HG02623 (cell line): ENCODE measurements around the gene TDO2.
"Not testable (repeated sequence)": the region's sequence is repeated elsewhere in the genome, so short reads cannot be mapped to it uniquely, and the experiment has no call there.

Experiments
- ATAC-seq: cut with Tn5 transposase; IDR thresholded peaks from one replicate; pipeline ENCODE4 v1.9.1; 2021; ENCODE audit warnings: moderate library complexity; ENCODE audit not compliant: unreplicated experiment

TDO2 gene

DNA sequence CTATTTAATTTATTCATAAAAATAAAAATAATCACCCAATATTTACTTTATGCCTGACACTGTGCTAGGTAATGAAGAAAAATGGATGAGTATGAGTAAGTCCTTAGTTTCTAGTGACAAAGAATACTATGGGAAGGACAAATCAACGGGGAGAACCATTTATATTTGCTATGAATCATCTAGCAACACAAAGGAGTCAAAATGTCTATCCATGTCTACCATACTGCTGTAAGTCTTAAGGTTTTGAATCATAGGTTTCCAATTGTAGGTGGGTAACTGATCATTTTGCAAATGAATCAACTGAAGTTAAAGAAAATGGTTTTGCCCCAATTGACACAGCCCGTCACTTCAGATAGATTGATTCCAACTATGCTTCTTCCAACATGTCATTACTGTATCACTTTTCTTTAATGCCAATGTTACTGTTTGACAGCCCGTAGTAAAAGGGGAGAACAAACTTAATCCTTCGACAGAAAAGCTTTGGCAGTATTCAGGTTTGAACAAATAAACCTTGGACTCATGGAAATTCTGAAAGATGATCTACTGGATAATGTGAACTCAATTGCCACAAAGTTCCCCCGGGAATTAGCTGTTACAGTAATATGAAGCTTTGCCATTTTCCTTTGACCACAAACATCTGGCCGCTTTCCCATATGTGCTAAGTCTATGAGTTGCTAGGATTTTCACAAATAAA is 3.2 kb downstream of the TDO2 start:
- no peak for ATAC-seq

DNA sequence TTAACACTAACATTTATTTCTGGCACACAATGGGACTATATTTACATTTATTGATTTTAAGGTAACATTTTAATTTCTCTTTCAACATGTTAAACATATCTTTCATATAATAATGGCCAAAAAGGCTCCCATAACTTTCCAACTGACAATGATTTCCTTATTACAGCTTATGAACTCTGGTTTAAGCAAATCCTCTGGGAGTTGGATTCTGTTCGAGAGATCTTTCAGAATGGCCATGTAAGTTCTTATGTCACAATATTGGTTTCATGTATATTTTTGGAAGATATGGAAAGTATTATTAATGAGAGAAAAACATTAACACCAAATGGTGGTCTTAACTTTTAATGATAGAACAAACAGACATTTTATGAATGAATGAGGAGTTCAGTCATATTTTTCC is 4.1 kb downstream of the TDO2 start:
- no peak for ATAC-seq

DNA sequence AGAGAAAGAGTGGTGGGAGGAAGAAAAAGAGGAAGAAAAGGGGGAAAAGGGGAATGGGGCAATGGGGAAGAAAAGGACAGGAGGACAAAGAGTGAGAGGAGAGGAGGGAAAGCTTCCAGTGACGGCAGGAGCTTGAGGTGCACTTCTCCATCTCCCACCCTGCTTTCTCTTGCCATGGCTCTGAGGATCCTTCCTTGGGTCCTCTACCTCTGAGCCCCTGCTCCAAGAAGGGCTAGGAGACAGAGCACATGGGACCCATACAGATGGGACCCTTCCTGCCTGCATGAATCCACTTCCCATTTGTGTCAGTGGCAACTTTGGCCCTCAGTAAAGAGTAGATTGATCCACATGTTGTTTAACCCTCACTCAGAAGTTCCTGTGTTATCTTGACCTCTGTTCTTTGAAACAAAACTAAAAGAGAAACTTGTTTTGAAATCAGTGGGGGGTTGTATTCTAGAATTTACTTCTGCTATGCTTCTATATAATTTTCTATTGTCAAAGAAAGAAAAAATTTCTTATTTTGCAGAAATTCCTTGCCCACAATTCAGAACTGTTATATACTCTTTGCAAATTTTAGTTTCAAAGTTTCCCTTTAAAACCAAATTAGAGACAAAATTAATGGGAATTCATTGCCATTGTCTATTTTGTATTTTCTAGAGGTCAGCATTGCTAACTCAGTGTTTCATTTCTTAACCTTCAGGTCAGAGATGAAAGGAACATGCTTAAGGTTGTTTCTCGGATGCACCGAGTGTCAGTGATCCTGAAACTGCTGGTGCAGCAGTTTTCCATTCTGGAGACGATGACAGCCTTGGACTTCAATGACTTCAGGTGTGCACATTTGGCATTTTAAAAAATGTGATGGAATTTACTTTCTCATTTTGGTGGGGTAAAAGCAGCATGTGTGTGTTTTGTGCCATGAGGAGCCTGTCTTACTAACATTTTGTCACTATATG is 5.0 kb downstream of the TDO2 start:
- peak; percentile 59 for ATAC-seq

DNA sequence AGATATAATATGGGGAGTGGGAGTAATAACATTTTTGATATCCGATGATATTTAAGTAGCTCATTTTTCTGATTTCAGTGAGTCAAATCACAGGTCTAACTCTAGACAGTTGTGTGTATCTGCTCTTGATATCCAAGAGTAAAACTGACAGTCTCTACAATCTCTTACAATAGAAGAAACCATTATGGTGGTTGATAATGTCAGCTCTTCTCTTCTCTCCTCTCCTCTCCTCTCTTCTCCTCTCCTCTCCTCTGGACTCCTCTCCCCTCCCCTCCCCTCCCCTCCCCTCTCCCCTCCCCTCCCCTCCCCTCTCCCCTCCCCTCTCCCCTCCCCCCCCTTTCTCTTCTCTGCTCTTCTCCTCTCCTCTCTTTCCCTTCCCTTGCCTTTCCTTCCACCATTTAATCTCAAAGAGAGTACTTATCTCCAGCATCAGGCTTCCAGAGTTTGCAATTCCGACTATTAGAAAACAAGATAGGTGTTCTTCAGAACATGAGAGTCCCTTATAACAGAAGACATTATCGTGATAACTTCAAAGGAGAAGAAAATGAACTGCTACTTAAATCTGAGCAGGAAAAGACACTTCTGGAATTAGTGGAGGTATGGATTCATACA is 6.2 kb downstream of the TDO2 start:
- ATAC-seq: no peak

DNA sequence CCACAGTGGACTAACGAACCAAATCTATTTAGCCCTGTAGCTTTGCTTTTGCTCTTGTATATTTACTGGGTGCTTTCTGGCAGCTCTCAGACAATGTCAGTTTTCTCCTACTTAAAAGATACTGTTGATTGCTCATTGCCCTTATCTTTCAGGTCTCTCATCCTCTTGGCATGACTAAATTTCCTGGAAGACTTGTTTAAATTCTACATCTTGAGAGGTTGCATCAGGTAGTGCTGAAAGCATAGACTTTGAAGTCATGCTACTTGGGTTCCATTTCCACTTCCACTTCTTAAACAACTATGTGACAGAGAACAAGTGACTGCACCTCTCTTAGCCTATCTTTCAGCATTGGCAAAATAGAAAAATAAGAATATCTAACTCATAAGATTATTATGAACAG is 8.4 kb downstream of the TDO2 start:
- no peak for ATAC-seq

DNA sequence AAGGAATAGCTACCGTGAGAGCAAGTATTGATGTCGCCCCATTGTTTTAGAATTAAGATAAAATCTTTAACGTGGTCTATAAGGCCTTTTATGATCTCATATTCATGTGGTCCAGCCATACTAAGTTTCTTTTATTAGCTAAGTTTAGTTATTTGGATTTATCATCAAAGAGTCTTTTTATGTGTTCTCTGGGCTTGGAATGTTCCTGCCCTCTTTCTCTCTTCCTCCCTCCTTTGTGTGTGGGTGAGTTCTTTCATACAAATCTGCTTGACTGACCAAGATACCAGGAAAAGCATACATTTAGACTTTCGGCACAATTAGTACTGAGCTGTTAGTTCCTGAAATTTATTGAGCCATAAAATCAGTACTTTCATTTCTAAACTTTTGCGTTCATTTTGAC is 11.3 kb downstream of the TDO2 start:
- no peak for ATAC-seq

DNA sequence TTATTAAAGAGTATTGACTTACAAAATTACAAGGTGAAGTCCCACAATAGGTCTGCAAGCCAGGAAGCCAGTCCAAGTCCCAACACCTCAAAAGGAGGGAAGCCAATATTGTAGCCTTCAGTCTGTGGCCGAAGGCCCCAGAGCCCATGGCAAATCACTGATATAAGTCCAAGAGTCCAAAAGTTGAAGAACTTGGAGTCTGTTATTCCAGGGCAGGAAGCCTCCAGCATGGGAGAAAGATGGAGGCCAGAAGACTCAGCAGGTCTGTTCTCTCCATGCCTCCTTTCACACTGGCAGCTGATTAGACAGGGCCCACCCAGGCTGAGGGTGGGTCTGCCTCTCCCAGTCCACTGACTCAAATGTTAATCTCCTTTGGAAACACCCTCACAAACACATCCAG is 18.1 kb downstream of the TDO2 start:
- no peak for ATAC-seq

DNA sequence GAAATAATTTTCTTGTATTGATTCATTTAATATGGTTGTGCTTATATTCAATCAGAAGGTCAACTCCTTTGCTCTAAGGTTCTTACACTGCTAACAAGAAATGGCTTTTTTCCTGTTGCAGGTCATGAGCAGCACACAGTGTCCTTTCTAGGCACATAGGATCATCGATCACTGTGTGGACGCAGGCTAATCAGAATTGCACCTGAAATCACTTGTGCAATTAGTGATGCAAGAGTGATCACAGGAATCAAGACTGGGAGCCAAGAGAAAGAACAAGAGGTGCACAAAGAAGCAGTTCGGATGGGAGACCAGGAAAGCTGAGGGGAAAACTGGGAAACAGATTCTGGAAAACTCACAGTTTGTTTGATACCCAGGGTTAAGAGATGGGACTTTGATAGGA is 21.1 kb downstream of the TDO2 start:
- ATAC-seq: no peak

DNA sequence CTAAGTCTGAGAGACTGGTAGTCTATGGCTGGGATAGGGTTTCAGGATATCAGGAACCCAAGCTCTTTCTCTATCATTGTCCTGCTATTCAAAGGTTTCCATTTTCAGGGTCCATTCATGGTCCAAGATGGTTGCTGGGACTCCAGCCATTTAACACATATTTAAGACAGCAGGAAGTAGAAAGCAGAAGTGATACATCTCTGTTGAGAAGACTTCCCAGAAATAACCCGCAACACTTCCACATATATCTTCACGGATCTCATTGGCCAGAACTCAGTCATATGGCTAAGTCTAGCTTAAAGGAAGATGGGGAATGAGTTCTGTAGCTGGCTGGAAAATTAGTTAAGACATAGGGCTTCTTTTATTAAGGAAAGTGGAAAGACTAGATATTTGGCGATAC is 26.3 kb downstream of the TDO2 start:
- ATAC-seq: peak; percentile 55

DNA sequence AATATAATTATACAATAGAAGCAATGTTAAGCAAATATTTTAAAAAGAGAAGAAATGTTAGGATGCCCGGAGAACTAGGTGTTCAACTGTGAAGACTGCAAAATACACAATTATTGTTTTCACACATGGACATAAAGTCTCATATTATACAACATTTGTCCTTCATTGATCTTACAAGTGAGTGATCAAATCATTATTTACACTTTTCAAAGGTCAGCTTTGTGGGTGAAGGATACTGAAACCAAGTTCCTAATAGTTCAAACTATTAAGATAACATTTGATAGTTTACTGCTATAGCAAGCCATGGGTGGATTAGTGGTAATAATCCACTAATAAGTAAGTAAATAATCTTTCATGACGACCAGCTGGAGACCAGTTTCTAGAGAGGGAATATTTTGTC is 26.8 kb downstream of the TDO2 start:
- ATAC-seq: no peak

DNA sequence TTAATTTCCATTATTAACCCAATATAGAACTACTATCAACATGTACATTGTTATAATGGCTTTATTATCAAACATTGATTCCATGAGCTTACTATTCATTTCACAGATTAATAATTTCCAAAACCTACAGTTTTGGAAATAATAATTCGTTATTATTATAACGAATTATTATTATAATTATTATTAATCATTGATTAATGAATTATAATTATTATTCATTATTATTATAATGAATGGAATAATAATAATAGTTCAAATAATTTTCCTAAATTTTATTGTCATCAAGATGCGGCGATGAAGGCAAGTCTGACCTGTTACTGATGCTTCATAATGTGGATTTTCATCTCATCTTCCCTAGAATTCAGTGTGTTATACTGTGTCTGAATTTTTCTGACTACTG is 28.1 kb downstream of the TDO2 start:
- no peak for ATAC-seq

DNA sequence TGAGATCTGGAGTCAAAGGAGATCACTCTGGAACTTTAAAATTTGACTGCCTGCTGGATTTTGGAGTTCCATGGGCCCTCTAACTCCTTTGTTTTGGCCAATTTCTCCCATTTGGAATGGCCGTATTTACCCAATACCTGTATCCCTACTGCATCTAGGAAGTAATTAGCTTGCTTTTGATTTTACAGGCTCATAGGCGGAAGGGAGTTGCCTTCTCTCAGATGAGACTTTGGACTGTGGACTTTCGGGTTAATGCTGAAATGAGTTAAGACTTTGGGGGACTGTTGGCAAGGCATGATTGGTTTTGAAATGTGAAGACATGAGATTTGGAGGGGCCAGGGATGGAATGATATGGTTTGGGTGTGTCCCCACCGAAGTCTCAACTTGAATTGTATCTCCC is 31.1 kb downstream of the TDO2 start:
- ATAC-seq: not testable (repeated sequence)

DNA sequence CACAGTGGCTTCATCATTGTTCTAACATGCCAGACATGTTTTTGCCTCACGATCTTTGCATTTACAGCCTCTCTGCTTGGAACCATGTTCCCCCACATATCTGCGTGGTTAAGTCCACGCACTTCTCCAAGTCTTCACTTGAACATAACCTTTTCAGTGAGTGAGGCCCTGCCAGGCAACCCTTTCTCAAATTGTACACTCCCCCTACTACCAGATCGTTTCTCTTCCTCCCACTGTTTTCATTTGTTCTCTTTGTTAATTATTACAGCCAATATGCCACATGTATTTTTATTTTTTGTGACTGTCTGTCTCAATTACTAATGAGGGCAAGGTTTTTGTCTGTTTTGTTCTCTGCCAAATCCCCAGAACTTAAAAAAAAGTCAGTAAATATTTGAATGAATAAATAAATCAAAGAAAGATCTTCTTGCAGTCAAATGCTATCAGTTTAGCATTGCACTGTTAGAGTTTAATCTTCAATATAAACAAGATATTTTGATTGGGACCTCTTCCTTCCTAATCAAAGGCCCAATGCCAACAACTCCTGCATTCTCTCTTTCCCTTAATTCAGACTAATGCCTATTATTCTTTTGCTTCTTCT is 32.0 kb downstream of the TDO2 start:
- ATAC-seq: no peak

DNA sequence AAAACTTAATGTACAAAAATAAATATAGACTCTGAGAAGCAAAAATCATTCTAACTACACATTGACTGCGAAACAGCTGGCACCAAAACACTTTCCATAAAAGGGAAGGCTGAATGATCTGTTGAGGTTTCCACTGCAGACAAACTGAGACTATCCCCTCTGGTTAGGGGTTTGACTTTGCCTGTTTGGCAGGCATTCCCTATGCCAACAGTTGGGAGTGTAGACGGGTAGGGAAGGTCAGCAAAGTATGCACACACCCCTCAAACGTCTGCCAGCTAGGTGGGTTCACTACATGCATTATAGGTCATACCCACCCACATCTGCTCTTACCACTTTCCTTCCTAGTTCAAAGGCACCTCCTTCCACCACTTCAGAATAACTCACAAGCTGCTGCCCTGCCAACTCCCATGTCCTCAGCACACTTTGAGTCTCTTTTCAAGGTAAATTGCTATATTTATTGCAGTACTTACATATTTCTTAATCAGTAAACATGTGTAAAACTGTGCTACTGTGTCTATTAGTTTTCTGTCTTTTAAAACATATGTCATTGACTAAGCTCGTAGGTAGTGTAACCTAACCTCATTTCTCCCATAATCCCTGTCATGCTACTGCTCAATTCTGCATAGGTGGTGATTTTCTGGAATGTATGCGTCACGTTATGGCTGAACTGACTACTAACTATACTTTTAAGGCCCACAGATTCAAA is 37.7 kb downstream of the TDO2 start:
- no peak for ATAC-seq

DNA sequence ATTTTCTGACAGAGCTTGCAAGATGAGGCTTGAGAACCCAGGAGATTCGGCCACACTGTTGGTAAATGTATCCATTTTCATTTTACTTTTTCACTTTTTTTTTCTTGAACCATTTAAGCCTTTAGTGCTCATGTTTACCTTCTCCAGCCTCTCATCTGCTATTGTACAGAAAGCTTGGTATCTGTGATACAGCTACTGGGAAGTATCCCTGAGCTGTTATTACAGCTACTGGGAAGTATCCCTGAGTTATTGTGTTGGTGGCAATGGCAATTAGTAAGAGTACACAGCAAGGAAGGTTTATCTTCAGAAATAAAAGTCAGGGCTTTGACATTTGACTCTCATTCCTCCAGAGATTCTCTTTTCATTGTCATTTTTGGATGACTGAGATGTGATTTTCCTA is 38.3 kb downstream of the TDO2 start:
- no peak for ATAC-seq

DNA sequence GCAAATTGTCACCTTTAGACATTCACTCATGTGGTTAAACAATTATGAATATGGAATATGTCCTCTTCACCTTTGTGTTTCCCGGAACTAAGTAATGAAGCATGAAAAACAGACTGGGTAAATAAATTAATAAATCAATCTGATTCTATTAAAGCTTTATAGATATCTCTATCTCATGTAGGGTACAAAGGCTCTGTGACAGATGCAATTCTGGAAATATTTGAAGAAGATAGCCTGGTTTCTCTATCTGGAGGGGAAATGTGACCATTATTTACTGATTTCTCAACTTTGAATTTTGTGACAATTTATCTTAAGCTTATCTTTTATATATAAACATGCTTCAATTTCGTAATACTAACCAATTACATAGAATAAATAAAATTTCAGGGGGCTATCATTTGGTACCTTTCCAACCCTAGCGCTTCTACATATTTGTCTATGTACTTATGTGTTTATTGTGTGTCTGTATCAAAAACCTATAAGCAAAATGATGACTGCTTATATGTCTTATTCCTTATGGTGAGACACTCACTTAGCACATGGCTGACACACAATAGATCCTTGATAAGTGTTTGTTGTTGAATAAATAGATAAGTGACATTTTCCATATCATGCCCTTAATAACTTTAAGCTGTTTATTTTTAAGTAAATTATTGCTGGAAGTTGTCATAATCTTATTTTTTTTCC is 40.3 kb downstream of the TDO2 start:
- no peak for ATAC-seq

DNA sequence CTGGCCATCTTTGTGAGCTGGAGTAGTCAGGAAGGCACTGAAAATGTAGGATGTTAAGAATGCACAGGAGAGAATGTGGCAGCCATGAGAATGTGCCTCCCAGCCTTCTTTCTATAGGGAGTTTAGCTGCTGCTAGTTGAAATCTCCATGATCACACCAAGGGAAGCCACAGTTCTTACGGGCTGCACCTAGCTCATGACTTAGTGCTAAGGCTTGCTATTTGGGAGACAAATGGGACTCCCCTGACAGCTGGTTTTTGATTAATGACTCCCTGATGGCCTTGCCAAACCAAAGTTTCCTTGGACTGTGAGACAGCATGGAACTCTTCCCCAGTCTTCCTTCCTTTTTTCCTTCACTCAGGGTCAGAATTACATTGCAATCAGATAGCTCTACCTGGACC is 41.0 kb downstream of the TDO2 start:
- ATAC-seq: no peak

DNA sequence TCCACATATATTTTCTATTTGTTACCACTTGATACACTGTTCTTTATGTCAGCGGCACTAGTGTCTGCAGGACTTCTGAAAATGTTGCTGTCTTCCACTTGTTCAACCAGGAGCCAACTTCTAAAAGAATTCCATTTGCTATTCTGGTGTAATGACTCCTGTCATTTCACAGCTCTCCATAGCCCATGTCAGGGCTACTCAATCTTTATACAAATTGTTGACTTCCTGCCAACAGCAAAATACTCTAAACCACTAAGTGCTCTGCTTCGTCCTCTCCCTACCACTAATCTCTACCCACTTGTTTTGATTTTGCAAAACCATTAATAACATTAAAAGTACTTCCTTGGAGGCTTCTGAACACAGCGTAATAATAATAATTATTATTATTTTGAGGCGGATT is 43.0 kb downstream of the TDO2 start:
- no peak for ATAC-seq

DNA sequence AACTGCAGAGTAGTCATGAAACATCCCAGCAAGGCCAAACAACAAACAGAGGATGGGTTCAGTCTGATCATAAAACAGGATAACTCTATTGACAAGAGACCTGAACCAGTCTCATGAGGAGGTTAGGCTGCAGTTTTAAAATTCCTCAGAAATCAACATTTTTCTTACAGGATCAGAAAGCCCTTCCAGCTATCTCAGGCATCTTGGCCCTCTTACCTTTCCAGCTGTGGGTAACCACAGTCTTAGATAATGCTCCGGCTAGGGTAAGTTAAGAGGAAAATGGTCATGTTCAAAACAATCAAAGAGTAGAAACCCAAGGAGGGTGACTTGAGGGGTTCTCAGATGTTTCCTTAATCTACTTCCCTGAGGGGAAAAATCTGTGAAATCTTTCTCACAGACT is 45.0 kb downstream of the TDO2 start:
- no peak for ATAC-seq

DNA sequence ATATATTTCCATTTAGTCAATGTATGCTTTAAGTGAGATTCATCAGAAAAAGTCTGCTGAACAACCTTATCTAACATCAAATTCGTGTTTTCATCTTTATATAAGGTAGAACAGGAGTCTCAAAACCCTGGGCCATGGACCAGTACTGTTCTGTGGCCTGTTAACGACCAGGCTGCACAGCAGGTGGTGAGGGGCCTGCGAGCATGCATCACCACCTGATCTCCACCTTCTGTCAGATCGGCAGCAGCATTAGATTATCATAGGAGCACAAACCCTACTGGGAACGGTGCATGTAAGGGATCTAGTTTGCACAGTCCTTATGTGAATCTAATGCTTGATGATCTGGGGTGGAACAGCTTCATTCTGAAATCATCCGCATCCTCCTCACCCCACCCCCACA is 47.0 kb downstream of the TDO2 start:
- ATAC-seq: no peak
